HG02840 (cell line): ENCODE measurements around the gene HNRNPA1.
"Not testable (repeated sequence)": the region's sequence is repeated elsewhere in the genome, so short reads cannot be mapped to it uniquely, and the experiment has no call there.

Experiments
- ATAC-seq: cut with Tn5 transposase; IDR thresholded peaks from one replicate; pipeline ENCODE4 v1.9.1; 2021; ENCODE audit warnings: mild to moderate bottlenecking, moderate library complexity, moderate number of reproducible peaks; ENCODE audit not compliant: unreplicated experiment, low FRiP score

Gene HNRNPA1

GRCh38 chr12:54296393-54297099 is 16.0 kb downstream of the HNRNPA1 start:
- ATAC-seq, result no peak

DNA sequence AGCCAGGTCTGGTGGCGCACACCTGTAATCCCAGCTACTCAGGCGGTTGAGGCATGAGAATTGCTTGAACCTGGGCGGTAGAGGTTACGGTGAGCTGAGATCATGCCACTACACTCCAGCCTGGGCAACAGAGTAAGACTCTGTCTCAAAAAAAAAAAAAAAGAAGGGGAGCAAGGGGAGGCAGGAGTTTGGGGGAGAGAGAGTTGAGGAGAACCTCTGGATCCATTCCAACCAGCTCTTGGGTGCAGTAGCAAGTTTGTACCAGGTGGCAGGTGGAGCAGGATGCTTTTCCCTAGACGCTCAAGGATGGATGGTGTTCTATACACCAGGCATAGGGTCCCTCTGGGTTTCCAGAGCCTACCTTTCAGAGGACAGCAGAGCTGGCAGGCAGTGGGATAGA is 18.4 kb downstream of the HNRNPA1 start:
- ATAC-seq, result no peak

DNA sequence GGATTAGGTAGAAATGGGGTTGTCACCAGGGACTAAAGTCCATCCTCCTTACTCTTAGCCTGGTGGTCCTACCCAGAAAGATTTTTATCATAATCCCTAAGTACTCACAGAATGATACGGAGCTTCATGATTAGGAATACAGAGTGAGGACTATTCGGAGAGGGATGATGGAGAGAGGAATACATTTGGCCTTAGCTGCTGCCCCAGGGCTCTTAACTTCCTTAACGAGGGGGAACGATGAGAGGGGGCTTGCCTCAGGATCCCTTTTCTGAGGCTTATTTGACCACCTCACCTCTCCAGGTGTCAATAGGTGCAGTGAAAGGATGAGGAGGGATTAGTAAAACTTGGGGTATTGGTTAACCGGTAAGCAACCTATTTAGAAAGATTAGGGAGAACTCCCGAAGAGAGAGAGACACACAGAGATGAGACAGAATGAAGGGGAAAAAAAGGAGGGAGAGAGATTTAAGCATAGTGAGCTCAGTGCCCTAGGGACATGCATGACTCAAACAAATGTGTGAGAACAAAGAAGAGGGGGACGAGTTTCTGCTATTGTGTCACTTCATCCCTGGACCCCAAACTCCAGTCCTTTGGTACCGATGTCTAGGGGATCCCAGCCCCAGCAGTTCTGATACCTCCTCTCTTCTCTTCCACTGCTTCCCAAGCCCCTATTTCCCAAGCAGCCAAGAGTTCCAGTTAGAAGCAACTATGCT is 19.1 kb downstream of the HNRNPA1 start:
- no peak for ATAC-seq

- ATAC-seq, result no peak
Measured at GRCh38 chr12:54300225-54300731, 19.8 kb downstream of the HNRNPA1 start.

DNA sequence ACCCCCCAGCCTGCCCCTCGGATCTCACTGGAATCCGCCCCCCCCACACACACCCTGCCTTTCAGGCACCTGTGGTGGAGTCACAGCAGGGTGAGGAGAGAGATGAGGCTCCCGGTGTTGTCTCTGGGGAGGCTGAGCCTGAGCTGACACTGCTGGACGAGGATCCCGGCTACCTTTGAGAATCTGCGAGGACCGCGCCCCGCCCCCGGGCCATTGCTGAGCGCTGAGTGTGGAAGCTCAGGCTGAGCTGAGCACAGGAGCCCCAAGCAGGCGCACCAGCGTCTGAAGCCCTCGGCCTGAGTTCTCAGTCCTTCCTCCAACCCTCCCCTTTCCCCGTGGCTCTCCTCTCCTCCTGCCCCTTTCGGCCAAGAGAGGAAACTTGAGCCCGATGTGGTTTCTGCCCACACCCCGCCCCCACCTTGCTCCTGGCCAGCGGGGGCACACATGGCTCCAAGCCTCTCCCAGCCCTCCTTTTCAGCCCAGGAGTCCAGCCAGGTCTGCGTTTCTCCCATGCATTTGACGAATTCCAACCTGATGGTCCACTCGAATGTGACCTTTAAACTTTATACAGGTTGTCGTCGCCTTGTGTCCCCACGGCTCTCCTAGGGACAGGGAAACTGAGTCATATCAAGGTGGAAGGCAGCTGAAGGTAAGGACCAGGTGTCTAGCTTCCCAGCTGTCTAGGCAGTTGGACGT is 20.4 kb downstream of the HNRNPA1 start, which contains the start of gene NFE2:
Gene NFE2, minus strand, starts transcription at position 284 of the 696 bp plus-strand sequence. CDS start 5,767 bp downstream, outside the sequence.
- ATAC-seq, result no peak

GRCh38 chr12:54301428-54302048 is 21.0 kb downstream of the HNRNPA1 start:
- ATAC-seq, result no peak

GRCh38 chr12:54303640-54304039 is 23.1 kb downstream of the HNRNPA1 start:
- no peak for ATAC-seq

DNA sequence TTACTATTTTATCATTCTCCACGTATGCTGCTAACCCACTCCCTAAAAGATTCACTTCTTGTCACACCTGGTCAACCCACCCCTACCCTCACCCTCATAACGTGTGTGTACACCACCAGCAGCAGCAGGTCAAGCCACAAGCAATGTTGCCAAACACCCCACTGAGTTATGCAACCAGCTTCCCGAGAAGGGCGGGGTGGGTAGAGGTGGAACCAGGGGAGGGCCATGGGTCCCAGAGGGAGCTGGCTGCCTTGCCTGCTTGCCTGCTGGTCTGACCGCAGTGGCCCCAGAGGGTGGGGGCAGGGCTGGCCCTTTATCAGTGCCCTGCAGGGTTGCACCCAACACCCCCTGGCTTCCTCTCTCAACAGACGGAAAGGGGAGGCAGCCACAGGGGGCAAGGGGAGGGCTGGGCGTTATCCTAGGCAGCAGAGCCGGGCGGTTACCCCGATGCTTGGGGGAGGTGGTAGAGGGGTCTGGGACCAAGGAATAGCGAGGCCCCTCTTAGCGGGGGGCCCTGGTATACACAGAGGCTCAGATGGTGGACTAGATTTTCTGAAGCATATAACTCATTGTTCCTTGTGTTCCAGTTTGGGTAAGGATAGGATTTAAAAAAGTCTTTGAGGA is 23.8 kb downstream of the HNRNPA1 start:
- no peak for ATAC-seq

- no peak for ATAC-seq
Measured at GRCh38 chr12:54306925-54307741, 26.6 kb downstream of the HNRNPA1 start.

DNA sequence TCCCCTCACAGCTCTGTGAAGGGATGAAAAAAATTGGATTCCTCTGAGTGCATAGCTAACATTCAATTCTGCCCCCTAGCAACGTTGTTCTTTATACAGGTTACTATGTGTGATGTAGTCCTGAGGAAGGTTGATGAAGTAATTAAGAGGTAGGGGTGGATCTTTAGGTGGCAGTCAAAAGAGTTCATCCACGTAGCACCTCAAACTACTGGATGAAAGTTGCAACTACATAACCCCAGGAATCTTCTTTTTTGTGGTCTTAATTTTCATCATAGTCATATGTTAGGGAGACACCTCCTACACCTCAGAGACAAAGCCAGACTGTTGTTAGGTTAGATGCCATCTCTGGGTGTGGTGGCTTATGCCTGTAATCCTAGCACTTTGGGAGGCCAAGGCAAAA is 30.5 kb downstream of the HNRNPA1 start:
- ATAC-seq, result no peak

- not testable (repeated sequence) for ATAC-seq
Measured at GRCh38 chr12:54312309-54312708, 31.8 kb downstream of the HNRNPA1 start.

GRCh38 chr12:54321363-54321762 is 40.8 kb downstream of the HNRNPA1 start:
- ATAC-seq, result no peak

DNA sequence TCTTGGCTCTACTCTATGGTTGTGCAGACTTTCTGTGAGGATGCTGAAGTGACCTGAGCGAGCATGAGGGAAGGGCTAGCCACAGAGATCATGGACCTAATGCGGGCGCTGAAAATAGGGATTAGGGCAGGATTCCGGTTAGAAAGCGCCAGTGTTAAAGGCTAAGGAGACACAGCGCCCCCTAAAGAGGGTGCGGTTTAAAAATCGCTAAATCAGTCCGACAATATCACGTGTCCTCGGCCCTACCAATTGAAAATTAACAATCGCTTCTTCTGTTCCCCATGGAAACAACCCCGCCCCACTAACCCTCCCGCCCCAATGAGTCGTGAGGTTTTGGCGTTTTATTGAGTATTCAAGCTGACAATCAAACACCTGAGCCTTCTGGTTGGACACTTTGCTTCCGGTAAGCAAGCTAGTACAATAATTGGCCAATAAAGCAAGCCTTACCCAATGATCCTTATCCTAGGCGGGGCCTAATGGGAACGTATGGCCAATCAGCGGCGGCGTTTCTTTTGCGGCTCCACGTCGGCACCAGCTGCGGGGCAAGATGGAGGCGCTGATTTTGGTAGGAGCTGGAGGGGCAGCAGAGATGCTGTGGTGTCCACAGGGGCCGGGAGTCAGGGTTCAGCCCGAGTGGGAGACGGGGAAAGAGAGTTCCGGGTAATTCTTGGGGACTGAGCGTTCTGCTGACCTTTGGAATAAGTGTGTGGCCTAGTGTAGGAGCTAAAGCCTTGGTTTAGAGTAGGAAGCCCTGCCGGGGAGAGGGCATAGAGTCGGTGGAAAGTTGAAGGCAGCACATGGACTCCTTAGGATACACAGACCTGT is 44.3 kb downstream of the HNRNPA1 start, which contains the start of gene COPZ1:
Gene COPZ1, plus strand, starts transcription at position 515 of the 825 bp plus-strand sequence. Its CDS starts 33 bp downstream, at position 548.
- peak; percentile 99 for ATAC-seq

GRCh38 chr12:54325442-54326109 is 45.0 kb downstream of the HNRNPA1 start:
- not testable (repeated sequence) for ATAC-seq

- no peak for ATAC-seq
Measured at GRCh38 chr12:54328595-54329337, 48.2 kb downstream of the HNRNPA1 start.

DNA sequence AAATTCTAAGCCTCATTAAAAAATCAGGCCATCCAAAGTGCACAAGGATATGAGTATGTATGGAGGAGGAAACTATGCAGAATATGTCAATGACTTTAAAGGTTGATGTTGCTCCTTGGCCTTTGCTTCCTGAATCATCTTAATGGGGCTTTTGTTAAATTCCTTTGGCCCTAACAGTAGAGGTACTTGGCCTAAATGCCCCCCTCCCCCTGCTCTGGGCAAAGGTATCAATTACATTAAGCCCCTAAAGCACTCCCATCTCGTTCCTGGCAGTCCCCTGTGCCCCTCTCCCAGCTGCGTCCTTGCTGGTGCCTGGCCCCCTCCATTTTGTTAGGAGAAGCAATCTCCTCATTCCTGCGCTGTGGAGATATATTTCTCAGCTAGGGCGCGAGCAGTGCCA is 49.2 kb downstream of the HNRNPA1 start:
- ATAC-seq, result no peak

DNA sequence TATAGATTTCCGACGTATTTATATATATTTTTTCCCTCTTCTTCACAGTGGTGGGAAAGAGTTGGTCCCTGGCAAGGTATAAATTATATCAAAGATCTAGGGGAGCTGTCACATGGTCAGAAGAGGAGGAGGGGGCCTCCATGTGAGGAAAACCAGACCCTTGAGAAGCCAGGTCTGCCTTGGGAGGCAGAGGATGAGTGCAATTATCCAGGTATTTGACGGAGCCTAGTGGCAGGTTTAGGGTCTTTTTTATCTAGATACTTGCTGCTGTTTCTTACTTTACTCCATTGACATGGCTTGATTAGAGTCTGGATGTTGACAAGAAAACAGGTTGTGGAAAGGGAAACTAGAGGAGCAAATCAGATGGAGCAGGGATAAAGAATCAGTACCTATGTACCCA is 49.9 kb downstream of the HNRNPA1 start:
- no peak for ATAC-seq
